Muscle layer of colon (tissue), 2 donors: Measurements from ENCODE around the gene LRRC4C.

Experiments
- H3K27ac ChIP-seq: one replicate; pipeline ENCODE4 v1.7.0; 2013; ENCODE audit warnings: low read depth, mild to moderate bottlenecking, low read length, moderate library complexity
- H3K27me3 ChIP-seq, 2 donors: one replicate each; pipeline ENCODE4 v1.7.0; 2013; ENCODE audit warnings: low read length in 2 of 2, mild to moderate bottlenecking in 2 of 2; ENCODE audit not compliant: insufficient read depth in 2 of 2, control insufficient read depth in 1 of 2
- H3K36me3 ChIP-seq: one replicate; pipeline ENCODE4 v1.7.0; 2013; ENCODE audit warnings: mild to moderate bottlenecking, low read length; ENCODE audit not compliant: insufficient read depth
- H3K4me1 ChIP-seq: one replicate; pipeline ENCODE4 v1.7.0; 2013; ENCODE audit warnings: mild to moderate bottlenecking, low read length; ENCODE audit not compliant: insufficient read depth
- H3K4me3 ChIP-seq, 2 donors: one replicate each; pipeline ENCODE4 v1.7.0; 2013; ENCODE audit warnings: low read length in 2 of 2, low read depth in 1 of 2, mild to moderate bottlenecking in 1 of 2, moderate library complexity in 1 of 2
- H3K9ac ChIP-seq: one replicate; pipeline ENCODE4 v1.7.0; 2013; ENCODE audit warnings: low read length
- H3K9me3 ChIP-seq: one replicate; pipeline ENCODE4 v1.7.0; 2013; ENCODE audit warnings: mild to moderate bottlenecking, low read length
- donor health status: abdominal sarcoma.
- donor health status: Adenocarcinoma of cecum.

Gene LRRC4C

DNA sequence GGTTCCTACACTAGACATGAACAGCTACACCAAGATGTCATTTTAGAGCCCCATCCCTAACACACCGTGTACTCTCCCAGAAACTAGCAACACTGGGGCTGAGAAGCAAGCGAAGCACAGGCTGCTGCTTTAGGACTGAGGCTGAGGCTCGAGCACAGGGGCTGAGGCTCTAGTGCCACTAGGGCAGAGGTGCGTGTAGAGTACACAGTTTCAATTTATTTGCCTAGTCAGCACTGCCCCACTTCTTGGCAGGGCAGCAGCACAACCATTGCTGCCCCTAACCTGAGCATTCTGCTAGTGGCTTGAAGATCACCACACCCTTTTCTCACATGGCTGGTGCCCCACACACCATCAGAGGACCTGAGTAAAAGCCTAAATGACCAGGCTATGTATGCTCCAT, 713.2 kb downstream of the LRRC4C start:
- peaks cover 4% of the 10 kb centered on the region for H3K9me3 ChIP-seq
- H3K4me3 ChIP-seq: no peak overlapping the region
- no peaks in the 10 kb centered on the region for H3K27me3 ChIP-seq
- no peak overlapping the region for H3K27ac ChIP-seq
- H3K36me3 ChIP-seq: no peaks in the 10 kb centered on the region
- no peak overlapping the region for H3K9ac ChIP-seq
- no peaks in the 10 kb centered on the region for H3K4me1 ChIP-seq

- H3K36me3 ChIP-seq: no peaks in the 10 kb centered on the region
- H3K27me3 ChIP-seq: no peaks in the 10 kb centered on the region
- H3K9me3 ChIP-seq: no peaks in the 10 kb centered on the region
- H3K9ac ChIP-seq: no peak overlapping the region
- no peak overlapping the region for H3K27ac ChIP-seq
- no peak overlapping the region for H3K4me3 ChIP-seq
- no peaks in the 10 kb centered on the region for H3K4me1 ChIP-seq
Observed at GRCh38 chr11:40732132-40732531, 727.3 kb downstream of the LRRC4C start.

DNA sequence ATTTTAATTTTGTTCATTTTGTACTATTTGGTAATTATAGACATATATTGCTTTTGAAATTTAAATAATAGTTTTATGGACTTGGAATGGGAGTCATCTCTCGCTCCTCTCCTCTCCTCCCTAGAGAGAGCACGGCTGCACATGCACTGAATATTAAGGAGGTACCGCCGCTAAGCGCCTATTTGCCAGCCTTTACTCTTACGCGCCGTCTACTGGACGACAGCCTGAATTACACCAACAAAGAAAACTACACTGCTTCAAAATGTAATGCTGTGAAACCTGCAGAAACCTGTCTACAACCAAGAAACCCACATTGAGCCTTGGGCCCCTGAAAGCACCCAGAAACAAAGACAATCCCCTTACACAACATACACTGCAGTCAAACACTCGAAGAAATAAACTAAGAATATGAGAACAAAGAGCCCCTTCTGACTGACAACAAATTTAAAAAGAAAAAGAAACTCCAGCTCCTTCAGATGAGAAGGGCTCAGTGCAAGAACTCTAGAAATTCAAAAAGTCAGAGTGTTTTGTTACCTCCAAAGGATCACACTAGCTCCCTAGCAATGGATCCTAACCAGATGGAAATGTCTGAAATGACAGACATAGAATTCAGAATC, 737.2 kb downstream of the LRRC4C start:
- Histone ChIP-seq H3K9me3 (no peaks in the 10 kb centered on the region), H3K4me1 (no peaks in the 10 kb centered on the region), H3K4me3 (no peak overlapping the region), H3K9ac (no peak overlapping the region), H3K36me3 (no peaks in the 10 kb centered on the region), H3K27ac (no peak overlapping the region), H3K27me3 (no peaks in the 10 kb centered on the region)

- H3K4me3 ChIP-seq: no peak overlapping the region
- H3K27me3 ChIP-seq: no peaks in the 10 kb centered on the region
- H3K9me3 ChIP-seq: no peaks in the 10 kb centered on the region
- no peaks in the 10 kb centered on the region for H3K36me3 ChIP-seq
- H3K9ac ChIP-seq: no peak overlapping the region
- no peaks in the 10 kb centered on the region for H3K4me1 ChIP-seq
- no peak overlapping the region for H3K27ac ChIP-seq
Observed at GRCh38 chr11:40716344-40717130, 742.9 kb downstream of the LRRC4C start.

DNA sequence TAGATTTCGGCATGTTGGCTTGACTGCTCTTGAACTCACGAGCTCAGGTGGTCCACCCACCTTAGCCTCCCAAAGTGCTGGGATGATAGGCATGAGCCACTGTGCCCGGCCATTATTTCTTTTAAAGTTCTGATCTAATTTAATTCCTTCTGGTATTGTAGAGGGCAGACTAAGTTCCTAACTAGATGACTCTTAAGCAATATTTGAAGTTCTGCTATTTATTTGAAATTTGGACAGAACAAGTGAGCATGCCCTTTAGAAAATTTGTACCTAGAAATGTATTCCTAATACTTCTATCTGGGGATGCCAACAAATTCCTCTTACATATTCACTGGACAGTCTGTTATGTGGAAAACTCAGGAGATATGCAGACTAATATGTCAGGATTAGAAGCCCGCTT, 746.4 kb downstream of the LRRC4C start:
- Histone ChIP-seq H3K27ac (no peak overlapping the region), H3K27me3 (no peaks in the 10 kb centered on the region), H3K9me3 (no peaks in the 10 kb centered on the region), H3K4me1 (no peaks in the 10 kb centered on the region), H3K36me3 (no peaks in the 10 kb centered on the region), H3K4me3 (no peak overlapping the region), H3K9ac (no peak overlapping the region)

- H3K36me3 ChIP-seq: no peaks in the 10 kb centered on the region
- H3K27me3 ChIP-seq: no peaks in the 10 kb centered on the region
Observed at GRCh38 chr11:40701027-40701426, 758.4 kb downstream of the LRRC4C start.

DNA sequence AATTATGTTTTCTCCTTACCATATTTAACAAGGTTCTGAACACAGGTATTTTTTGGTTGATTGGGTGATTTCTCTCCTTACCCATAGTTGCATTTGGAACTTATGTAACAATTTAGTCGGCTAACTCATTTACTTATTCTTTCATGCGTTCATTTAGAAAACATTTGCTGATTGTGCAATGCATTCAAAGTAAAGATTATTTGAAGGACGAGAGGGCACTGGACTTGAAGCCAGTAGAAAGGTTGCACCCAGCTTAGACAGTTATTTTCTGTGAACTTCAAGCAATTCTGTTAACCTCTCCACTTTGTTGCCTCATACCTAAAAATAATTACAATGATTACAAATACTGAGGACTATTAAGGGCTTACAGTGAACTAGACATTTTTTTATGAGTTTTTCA, 769.6 kb downstream of the LRRC4C start:
- Histone ChIP-seq H3K4me3 (no peak overlapping the region), H3K27ac (no peak overlapping the region), H3K36me3 (no peaks in the 10 kb centered on the region), H3K9me3 (no peaks in the 10 kb centered on the region), H3K27me3 (no peaks in the 10 kb centered on the region), H3K4me1 (no peaks in the 10 kb centered on the region), H3K9ac (no peak overlapping the region)

More at GRCh38 chr11:40701027-40701426, 758.4 kb downstream of the LRRC4C start:
- Histone ChIP-seq H3K4me1 (no peaks in the 10 kb centered on the region), H3K9ac (no peak overlapping the region), H3K4me3 (no peak overlapping the region), H3K27ac (no peak overlapping the region), H3K9me3 (no peaks in the 10 kb centered on the region)

GRCh38 chr11:40688369-40688768, 771.1 kb downstream of the LRRC4C start:
- Histone ChIP-seq H3K9me3 (no peaks in the 10 kb centered on the region), H3K9ac (no peak overlapping the region), H3K27me3 (no peaks in the 10 kb centered on the region), H3K4me1 (no peaks in the 10 kb centered on the region), H3K4me3 (no peak overlapping the region), H3K27ac (no peak overlapping the region), H3K36me3 (no peaks in the 10 kb centered on the region)

- no peak overlapping the region for H3K9ac ChIP-seq
Observed at GRCh38 chr11:40686765-40687164, 772.7 kb downstream of the LRRC4C start.

DNA sequence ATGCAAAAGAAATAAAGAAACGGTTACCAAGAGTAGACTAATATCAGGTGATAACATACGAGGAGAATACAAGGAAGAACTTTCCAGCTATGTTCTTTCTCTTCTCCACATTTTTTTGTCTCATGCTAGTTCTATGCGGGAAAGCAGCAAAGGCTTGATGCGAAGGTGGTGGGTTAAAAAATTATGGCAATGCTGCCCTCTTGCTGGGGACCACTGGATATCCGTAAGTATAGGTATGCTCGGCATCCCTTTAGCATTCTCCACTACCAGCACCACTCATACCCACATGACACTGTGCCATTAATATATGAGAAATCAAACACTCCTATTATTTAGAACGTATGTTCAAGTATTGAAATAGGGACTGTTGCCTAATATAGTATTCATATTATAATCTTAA, 776.4 kb downstream of the LRRC4C start:
- Histone ChIP-seq H3K9ac (no peak overlapping the region), H3K4me3 (no peak overlapping the region), H3K36me3 (no peaks in the 10 kb centered on the region), H3K9me3 (no peaks in the 10 kb centered on the region), H3K27ac (no peak overlapping the region), H3K27me3 (no peaks in the 10 kb centered on the region), H3K4me1 (no peaks in the 10 kb centered on the region)

More at GRCh38 chr11:40686765-40687164, 772.7 kb downstream of the LRRC4C start:
- Histone ChIP-seq H3K27ac (no peak overlapping the region), H3K4me3 (no peak overlapping the region), H3K4me1 (no peaks in the 10 kb centered on the region), H3K9me3 (no peaks in the 10 kb centered on the region), H3K36me3 (no peaks in the 10 kb centered on the region), H3K27me3 (no peaks in the 10 kb centered on the region)

DNA sequence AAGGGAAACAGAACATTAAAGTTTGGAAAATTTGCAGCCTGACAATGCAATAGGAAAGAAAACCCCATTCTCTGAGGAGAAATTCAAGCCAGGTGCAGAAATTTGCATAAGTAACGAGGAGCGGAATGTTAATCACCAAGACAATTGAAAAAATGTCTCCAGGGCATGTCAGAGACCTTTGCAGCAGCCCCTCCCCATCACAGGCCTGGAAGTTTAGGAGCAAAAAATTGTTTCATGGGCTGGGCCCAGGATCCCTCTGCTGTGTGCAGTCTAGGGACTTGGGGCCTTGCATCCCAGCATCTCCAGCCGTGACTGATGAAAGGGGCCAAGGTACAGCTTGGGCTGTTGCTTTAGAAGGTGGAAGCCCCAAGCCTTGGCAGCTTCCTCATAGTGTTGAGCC, 780.2 kb downstream of the LRRC4C start:
- Histone ChIP-seq H3K4me1 (no peaks in the 10 kb centered on the region), H3K9ac (no peak overlapping the region), H3K36me3 (no peaks in the 10 kb centered on the region), H3K9me3 (no peaks in the 10 kb centered on the region), H3K27me3 (no peaks in the 10 kb centered on the region), H3K4me3 (no peak overlapping the region), H3K27ac (no peak overlapping the region)

DNA sequence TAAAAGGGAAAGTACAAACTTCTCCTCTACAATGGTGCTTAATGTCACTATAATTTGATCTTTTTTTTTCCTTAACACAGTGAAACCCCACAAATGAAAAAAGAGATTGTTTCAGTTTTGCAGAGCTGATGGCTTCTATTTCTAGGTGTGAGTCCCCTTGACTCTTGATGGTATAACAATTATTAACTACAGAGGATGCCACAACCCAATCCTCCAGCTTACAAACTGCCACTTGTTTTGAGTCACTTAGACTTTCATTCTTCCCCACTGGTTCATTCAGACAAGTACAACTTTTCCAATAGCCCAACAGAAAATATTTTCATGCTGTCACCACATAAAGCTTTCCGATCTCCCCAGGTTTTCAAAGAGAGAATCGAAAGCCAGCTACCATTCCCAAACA, 812.2 kb downstream of the LRRC4C start:
- Histone ChIP-seq H3K4me3 (no peak overlapping the region), H3K9me3 (no peaks in the 10 kb centered on the region), H3K36me3 (no peaks in the 10 kb centered on the region), H3K4me1 (no peaks in the 10 kb centered on the region), H3K27ac (no peak overlapping the region), H3K9ac (no peak overlapping the region), H3K27me3 (no peaks in the 10 kb centered on the region)
